ENCODE data around the gene EZR. TPM values are rescaled to one million over a fixed set of nuclear protein-coding genes. Genes with fewer than 3 reads are reported as not detected.

The EZR gene
- total and polyA plus RNA-seq, 2 of the 8 experiments (the other 6 are each of a cell fraction or from before 2014, with no cell fraction given): 122 to 286 TPM

DNA sequence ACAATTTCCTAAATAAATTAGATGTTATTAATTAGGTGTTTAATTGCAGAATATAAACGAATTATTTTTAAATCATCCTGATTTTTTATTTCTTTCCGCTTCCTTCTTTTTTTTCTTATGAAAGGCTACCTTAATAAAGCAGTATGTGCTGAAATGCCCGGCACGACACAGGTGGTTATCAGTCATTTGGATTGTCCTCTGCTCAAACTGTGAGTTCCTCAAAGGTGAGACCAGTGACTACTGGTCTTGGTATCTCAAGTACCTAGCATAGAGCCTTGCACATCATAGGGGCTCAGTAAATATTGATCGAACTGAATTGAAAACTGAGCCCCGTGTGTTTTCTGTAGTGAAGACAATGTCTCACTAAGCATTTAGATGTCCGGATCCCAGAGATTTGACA lies 9.6 kb upstream of the EZR start:
- Histone ChIP-seq H2BK12ac (ENCODE audit: low read depth, low read length) (no peak overlapping the region), H3K14ac (ENCODE audit: insufficient read length) (no peak overlapping the region), H2BK15ac (ENCODE audit: low read length) (no peak overlapping the region), H3K4ac (replicated peaks; ENCODE audit: insufficient read length, low read depth, low read length) (no peak overlapping the region), H3K18ac (ENCODE audit: extremely low read depth, low read length) (no peak overlapping the region), H3K23ac (ENCODE audit: insufficient read length) (no peak overlapping the region), H3K27ac (ENCODE audit: low read depth, low read length) (no peak overlapping the region), H2BK120ac (replicated peaks; ENCODE audit: low read depth, low read length) (no peak overlapping the region), H3K4me1 (replicated peaks in 1 of 4; ENCODE audit: control insufficient read depth in 3 of 4, insufficient read depth in 4 of 4, low read length in 3 of 4) (peaks cover 0 to 3% (median under 1%) of the 10 kb centered on the region in 4 experiments; a peak in 1 of 7 replicates), H2BK5ac (ENCODE audit: low read depth, low read length) (no peak overlapping the region), H4K20me1 (replicated peaks in 1 of 2; ENCODE audit: control insufficient read depth in 1 of 2, insufficient read depth in 2 of 2, low read length in 2 of 2) (no peaks in the 10 kb centered on the region), H2AK5ac (ENCODE audit: low read depth, low read length) (no peak overlapping the region), H3K9ac (replicated peaks in 1 of 4; ENCODE audit: extremely low read depth in 1 of 4, low read depth in 3 of 4, low read length in 3 of 4) (no peak overlapping the region), H3K79me1 (ENCODE audit: low read depth, low read length) (no peaks in the 10 kb centered on the region), H2BK20ac (ENCODE audit: low read length) (0 out of 2 replicates have a peak overlapping the region, but pooled peaks have one; percentile 66), H3K23me2 (ENCODE audit: low read depth, low read length) (no peaks in the 10 kb centered on the region), H3K4me2 (ENCODE audit: insufficient read depth in 1 of 2, low read depth in 2 of 2, low read length in 2 of 2) (no peak overlapping the region), H3K36me3 (ENCODE audit: control insufficient read depth in 2 of 4, insufficient read depth in 4 of 4, low read length in 3 of 4) (no peaks in the 10 kb centered on the region), H3K27me3 (replicated peaks in 1 of 4; ENCODE audit: control insufficient read depth in 3 of 4, extremely low read depth in 1 of 4, insufficient read depth in 3 of 4, low read length in 3 of 4) (no peaks in the 10 kb centered on the region), H3K79me2 (ENCODE audit: control insufficient read depth in 1 of 2, insufficient read depth in 2 of 2, low read length in 2 of 2) (no peaks in the 10 kb centered on the region), H3K56ac (replicated peaks; ENCODE audit: insufficient read length, low read depth, low read length) (no peak overlapping the region), H3K4me3 (ENCODE audit: extremely low read depth in 1 of 4, insufficient read depth in 2 of 4, low read depth in 3 of 4, low read length in 4 of 4) (no peak overlapping the region), H3K9me3 (ENCODE audit: insufficient read depth in 2 of 2, low read depth in 1 of 2, low read length in 1 of 2) (no peaks in the 10 kb centered on the region), H4K91ac (replicated peaks; ENCODE audit: insufficient read length, low read length) (no peak overlapping the region), H4K5ac (ENCODE audit: insufficient read length, low read depth, low read length) (no peak overlapping the region), H2AFZ (ENCODE audit: low read length) (no peak overlapping the region), H4K8ac (ENCODE audit: extremely low read depth, insufficient read depth, low read length) (no peak overlapping the region)
- WGBS, 2 experiments (ENCODE audit: extremely low coverage in 1 of 2, insufficient coverage in 1 of 2, insufficient read length in 1 of 2, insufficient replicate concordance in 2 of 2, low coverage in 1 of 2, low lambda C conversion rate in 2 of 2, missing lambda C conversion rate in 1 of 2): 74% methylated on average over 7 of the region's 7 CpGs; no CpG with 5 or more reads in 1 of the 2 experiments
- no peak for TF ChIP-seq GTF2F1 (IDR thresholded peaks at IDR 0.05; ENCODE audit: borderline replicate concordance, low read depth, low read length)
- no peak for TF ChIP-seq SUZ12 (IDR thresholded peaks at IDR 0.05; ENCODE audit: low read length)
- FAIRE-seq (no peak), DNase-seq (ENCODE audit: low read depth in 1 of 2, low spot score in 2 of 2) (no peak)
- ChIA-PET POLR2A (ENCODE audit: partially characterized antibody) (interaction anchor here (0.9 to 1.0 kb wide), 2 partner anchors 9 to 61 kb away, joined by 3 to 4 read pairs; partner anchors contain the start of gene EZR), CTCF (ENCODE audit: partially characterized antibody) (interaction anchor here (0.7 kb wide), 1 partner anchor 21 kb away, joined by 3 read pairs; no protein-coding TSS in a partner anchor)
